HK-2 (cell line): Measurements from ENCODE around the gene SLC25A45.

Source experiments
- DNase-seq: peaks from one replicate; pipeline ENCODE4 v3.0.0-alpha.2; 2018; ENCODE audit not compliant: unreplicated experiment

Gene SLC25A45

DNA sequence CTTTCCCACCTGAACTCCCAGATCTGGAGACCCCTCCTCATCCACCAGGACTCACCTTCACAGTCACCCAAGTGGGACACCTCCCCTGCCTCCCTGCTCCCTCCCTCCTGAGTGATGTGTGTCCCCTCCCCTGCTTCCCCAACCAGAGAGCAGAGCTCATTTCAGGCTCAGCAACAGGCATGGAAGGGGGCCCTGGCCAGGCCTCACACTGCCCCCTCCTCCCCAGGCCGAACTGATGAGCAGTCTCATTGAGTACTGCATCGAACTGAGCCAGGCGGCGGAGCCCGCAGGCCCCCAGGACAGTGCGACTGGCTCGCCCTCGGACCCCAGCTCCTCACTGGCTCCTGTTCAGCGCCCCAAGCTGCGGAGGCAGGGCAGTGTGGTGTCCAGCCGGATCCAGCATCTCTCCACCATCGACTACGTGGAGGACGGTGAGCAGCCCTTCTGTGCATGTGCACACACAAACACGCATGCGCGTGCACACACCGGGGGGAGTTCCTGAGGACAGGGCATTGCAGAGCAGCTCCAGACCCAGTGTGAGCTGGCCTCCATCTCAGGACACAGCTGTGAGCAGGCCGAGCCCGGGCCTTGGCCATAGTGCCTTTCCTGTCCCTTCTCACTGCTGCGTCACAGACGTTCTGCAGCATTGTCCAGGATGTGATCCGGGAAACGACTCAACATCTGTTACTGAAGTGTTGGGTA lies 22.3 kb upstream of the SLC25A45 start:
- no peak for DNase-seq

DNA sequence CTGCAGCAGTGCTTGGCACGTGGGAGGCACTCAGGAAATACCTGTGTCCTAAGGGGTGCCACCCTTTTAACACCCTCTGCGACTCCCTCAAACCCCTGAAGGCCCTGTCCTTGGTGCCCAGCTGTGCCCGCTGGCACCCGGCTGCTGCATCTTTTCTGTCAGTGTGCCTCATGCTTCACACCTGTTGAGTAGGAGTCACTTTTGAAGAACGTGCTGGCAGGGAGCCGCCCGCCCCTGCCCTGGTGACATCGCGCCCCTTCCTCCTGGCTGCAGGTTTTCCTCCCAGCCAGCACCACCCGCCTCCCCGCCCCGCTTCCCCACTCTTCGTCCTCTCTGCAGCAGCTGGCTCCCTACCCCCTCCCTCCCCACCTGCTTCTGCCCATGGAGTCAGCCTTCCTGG lies 21.8 kb upstream of the SLC25A45 start:
- no peak for DNase-seq

DNA sequence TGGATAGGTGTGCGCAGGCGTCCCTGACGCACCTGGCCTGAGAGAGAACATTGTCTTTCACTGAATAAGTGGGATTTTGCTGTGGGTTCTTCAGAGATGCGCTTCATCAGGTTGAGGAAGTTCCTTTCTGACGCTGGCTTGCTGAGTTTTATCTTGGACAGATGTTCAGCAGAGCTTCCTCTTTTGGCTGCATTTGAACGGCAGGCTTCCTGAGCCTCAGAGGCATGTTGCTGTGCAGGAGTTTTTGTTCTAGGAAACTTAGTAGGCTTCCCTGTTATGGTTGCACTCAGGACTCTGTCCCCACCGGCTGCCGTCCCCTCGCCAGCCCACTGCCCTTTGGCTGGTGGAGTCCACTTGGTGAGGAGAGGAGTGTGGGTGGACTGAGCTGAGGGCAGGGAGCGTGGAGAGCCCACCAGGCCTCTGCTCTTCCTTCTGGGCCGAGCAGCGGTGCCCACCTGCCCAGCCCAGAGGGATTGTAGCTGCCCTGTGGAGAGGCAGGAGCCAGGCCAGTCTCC lies 21.2 kb upstream of the SLC25A45 start:
- DNase-seq, result no peak

DNA sequence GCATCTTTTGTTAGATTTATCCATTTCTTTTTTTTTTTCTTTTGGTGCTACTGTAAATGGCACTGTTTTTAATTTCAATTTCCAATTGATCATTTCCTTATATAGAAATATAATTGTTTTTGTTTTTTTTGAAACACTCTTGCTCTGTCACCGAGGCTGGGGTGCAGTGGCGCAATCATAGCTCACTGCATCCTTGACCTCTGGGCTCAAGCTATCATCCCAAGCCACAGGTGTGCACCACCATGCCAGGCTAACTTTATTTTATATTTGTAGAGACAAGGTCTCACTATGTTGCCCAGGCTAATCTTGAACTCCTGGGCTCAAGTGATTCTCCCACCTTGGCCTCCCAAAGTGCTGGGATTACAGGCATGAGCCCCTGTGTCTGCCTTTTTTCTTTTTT lies 20.3 kb upstream of the SLC25A45 start:
- DNase-seq, result no peak

DNA sequence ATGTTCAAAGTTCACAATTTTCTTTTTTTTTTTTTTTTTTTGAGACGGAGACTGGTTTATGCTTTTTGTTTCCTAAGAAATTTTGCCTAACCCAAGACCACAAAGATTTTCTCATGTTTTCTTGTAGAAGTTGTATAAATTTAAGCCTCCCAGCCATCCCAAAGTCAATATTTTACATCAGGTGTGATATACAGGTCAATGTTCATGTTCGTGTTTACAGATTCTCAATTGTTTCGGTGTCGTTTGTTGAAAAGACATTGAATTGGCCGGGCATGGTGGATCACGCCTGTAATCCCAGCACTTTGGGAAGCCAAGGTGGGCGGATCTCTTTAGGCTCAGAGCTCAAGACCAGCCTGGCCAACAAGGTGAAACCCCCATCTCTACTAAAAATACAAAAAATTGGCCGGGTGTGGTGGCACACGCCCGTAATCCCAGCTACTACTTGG lies 19.4 kb upstream of the SLC25A45 start:
- no peak for DNase-seq

DNA sequence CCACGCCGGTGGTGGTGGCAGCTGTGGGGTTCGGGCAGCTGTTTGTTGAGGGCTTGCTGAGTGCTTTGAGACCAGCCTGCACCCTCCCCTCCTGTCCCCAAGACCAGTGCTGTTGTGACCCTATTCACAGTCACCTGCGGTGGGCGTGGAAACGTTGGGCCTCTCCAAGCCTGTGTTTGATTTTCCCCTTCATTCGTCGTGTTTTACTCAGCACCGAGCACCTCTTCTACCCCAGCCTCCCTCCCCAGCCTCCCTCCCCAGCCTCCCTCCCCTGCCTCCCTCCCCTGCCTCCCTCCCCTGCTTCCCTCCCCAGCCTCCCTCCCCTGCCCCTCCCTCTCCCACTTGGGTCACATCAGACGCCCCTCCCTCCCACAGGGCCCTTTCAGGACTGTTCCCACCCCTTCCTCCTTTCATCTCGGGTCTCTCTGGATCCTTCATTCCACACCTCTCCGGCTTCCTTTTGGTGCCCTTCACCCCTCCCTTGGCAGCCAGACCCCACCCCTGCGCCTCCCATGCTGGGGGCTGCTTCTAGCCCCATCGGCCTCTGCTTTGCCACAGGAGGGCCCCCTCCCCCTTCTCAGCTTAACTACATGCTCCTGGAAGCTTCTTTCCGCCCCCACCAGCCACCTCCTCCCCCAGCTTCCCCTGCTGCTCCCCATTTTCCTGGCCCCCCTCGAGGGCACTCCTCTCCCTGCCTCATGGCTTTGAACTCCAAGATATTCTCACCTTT lies 18.8 kb upstream of the SLC25A45 start:
- no peak for DNase-seq

DNA sequence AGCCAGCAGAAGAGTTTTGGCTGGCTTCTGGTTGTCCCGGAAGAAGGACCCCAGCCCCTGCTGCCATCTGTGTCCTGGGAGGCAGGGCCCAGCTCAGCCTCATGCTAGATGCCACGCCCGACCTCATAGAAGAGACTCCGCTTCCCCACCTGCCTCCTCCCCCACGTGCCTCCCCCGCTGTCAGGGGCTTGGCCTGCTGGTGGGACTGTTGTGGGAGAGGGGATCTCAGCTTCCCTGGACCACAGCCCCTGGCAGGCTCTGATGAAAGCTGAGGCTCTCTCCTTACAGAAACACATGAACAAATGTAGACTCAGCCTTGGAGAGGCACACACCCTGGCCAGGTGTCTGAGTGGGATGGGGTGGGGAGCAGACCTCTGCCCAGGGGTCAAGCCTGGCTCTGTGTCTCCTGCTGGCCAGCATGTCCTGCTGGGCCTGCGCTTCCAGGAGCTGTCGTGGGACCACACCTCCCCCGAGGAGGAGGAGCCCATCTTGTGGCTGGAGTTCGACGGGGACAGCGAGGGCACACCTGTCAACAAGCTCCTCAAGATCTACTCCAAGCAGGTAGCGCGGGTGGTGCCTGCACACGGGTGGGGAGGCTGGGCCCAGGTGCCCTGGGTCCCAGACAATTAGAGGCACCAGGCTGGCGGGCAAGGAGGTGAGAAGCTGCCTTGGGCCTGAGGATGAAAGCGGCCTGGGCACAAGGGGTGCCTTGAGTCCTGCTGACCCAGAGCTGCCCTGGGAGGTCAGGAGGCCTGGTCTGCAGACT lies 18.0 kb upstream of the SLC25A45 start:
- DNase-seq, result no peak

DNA sequence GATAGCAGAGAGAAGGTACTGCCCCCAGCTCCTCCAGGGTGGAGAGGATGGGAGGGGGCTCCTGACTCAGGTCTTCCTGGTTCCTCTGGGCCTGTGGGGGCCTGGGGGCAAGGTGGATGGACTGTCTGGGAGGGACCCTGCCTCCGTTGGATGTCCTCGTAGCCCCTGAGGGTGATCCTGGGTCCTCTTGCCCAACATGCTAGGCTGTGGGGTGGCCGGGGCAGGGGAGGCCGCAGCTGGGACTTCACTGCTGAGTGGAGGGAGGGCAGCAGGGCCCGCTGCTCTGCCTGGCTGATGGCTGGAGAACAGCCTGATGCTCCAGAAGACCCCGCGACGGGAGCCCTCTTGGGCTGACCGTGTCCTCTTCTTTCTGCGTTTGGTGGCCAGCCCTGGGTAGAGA lies 17.4 kb upstream of the SLC25A45 start:
- no peak for DNase-seq

DNA sequence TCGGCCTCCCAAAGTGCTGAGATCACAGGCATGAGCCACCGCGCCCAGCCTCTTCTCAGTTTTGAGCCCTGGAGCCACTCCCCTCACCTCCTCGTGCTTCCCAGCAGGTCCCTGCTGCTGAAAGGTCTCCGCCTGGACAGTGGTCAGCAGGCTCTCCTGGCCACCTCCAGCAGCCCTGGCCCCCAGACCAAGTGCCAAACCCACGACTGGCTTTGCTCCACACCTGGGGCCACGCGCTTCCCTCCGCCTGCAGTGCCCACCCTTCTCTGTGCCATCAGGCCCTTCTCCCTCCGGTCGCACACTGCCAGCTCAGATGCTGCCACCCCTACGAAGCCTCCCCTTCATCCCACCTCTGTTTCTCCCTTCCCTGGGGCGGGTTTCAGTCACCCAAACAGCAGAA lies 16.8 kb upstream of the SLC25A45 start:
- DNase-seq, result no peak

DNA sequence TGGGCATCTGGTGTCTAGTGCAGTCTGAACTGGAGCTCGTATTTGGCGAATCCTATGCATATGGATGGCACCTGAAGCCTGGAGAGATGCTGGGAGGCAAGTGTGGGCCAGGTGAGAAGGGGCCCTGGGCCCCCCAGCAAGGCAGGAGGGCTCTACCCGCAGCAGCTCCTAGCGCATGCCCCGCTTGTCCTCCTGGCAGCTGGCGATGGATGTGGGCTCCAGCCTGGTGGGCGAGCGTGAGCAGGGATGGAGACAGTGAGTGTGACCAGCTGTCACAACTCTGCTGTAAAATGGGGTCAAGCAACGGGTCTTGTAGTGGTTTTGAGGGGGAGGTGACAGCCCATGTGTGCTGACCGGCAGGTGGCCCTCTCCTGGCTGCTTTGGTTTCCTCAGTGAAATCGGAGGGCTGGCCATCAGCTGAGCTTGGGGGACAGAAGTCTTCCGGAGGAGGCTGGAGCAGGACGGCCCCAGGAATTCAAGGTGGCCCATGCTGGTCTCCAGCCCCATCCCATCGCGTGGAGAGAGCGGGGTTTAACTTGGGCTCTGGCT lies 16.0 kb upstream of the SLC25A45 start:
- DNase-seq, result no peak

DNA sequence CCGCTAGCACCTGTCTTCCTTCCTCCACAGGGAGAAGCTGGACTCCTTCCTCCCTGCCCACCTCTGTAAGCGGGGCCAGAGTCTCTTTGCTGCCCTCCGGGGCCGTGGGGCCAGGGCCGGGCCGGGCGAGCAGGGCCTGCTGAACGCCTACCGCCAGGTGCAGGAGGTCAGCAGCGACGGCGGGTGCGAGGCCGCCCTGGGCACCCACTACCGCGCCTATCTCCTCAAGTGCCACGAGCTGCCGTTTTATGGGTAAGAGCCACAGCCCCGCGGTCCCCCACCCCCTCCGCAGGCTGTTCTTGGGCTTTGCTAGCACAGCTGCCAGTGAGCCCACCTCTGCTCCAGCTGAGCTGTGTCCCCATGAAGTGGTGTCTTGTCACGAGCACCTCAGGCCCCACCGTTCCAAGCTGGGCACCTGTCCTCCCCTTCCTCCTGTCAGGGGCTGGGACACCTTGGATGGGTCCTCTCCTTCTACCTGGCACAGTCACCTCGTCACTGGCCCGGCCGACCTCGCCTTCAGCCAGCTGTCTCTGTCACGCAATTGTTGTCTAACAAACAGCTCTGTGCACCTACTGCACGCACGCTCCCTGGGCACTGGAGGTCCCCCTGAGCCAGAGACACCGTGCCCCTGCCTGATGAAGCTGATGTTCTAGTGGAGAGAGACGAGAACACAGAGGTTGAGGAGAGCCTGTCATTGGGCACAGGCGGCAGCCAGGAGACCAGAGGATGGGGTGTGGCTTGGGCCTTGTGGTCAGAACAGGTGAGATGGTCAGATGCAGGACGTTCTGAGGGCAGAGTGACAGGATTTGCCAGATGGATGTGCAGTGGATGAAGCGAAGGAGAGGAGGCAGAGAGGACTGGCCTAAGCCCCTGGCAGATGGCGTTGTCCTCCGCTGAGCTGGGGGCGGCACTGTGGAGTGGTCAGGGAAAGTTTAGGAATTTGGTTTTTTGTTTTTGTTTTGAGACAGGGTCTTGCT lies 14.6 kb upstream of the SLC25A45 start:
- no peak for DNase-seq

DNA sequence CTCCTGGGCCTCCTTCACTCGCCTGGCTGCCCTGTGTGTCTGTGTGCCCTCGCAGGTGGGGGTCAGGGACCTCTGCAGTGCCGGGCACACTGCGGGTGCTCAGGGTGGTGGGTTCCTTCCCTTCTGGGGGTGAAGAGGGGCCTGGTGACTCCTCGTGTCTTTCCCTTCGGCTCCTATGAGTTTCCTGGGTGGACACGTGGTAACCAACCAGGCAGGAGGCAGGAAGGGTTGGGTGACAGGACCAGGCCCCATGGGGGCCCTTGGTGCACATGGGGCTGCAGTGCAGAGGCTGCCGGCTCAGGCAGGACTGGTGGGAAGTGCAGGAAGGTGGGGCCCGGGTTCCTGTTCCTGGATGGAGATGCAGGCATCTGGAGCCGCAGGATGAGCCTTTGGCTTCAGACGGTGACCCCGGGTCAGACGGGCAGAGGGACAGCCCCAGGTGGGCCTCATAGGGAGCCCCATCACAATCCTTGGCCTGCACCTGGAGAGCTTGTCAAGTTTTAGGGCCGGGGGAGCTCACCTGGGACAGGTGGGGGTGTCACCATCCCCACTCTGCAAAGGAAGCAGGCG lies 13.6 kb upstream of the SLC25A45 start:
- DNase-seq, result no peak

DNA sequence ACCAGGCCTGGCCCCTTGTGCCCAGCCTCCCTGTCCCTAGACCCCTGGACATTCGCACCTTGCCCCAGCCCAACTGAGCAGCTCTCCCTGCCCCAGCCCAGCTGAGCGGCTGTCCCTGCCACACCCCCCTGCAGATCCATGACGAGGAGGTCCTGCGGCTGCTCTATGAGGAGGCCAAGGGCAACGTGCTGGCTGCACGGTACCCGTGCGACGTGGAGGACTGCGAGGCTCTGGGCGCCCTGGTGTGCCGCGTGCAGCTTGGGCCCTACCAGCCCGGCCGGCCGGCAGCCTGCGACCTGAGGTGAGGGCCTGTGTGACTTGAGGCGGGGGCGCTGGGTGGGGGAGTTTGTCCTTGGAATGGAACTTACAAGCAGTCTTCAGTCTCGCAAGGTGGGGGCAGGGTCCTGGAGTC lies 11.7 kb upstream of the SLC25A45 start:
- DNase-seq, result no peak

DNA sequence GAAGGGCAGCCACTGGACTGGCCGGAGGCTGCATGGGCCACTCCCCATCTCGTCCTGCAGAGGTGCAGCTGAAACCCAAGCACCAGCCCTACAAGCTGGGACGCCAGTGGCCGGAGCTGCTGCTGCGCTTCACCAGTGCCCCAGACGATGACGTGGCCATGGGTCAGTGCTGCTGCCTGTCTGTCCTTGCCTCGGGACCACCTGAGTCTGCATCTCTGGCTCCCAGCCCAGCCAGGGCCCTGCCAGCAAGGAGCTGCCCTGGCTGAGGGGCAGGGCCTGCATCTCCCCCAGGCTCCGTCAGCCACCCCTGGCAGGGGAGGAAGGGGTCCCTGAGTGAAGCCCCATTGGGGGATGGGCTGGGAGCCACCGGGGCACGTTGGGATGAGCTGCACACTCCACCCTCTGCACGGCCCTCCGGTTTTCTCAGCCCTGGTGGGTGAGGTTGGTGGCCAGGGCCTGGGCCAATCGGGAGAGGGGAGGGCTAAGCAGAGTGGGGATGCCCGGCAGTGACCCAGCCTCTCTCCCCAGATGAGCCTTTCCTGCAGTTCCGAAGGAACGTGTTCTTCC lies 11.2 kb upstream of the SLC25A45 start:
- no peak for DNase-seq

DNA sequence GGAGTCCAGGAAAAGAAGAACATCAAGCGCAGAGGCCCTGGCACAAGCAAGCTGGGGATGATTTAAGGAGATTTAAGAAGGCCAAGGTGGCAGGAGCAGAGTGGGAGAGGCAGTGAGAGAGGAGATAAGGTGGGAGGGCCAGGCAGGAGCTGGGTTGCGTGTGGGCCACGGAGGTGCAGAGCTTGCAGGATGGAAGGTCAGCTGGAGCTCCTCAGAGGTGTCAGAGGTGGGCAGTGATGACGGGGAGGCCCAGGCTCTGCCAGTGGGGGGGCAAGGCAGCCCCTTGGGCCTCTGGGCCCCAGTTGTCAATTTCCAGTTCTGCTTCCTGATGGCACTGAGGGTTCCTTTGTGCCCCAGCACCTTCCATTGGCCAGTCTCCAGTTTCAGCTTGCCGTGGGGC lies 10.5 kb upstream of the SLC25A45 start:
- no peak for DNase-seq

DNA sequence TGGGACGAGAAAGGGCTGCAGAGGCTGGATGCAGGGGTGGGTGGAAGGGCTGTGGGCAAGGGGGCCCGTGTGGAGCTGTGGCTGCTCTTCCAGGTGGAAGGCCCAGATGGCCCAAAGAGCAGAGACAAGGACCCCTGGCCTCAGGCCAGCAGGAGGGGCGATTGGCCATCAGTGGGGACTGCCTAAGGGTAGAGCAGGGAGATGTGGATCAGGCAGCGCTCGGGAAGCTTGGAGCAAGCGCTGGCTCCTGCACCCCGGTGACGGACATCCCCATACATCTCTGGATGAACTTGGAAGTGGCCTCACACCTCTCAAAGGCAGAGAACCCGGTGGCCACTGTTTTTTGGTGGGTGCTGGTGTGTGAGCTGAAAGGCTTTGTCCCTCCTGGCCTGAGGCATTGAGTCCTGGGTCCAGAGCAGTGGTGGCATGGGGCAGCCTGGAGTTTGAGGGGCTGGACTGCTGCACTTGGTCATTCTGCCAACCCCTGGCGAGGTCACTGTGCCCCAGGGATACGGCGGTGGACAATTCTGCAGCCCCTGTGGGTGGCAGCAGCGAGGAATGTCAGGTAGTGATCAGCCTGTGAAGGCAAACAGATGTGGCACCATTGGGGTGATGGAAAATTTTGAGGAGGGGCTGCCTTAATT lies 9.9 kb upstream of the SLC25A45 start:
- DNase-seq, result no peak

DNA sequence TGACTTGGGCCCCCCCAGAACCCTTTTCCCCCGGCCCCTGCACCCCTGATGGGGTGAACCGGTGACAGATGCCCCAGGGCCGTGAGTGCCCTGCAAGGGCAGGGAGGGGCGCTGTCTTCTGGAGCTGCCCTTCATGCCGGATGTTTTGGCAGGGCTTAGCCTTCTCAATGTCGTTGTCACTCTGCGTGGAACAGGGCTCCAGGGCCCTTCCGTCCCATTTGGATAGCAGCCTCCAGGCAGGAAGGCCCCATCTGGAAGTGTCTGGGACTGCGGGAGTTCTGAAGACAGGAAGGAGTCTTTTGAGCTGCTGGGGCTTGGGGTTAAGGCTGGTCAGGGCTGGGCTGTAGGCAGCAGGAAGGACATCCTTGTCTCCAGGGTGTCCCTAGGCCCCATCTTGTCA lies 8.6 kb upstream of the SLC25A45 start:
- no peak for DNase-seq

DNA sequence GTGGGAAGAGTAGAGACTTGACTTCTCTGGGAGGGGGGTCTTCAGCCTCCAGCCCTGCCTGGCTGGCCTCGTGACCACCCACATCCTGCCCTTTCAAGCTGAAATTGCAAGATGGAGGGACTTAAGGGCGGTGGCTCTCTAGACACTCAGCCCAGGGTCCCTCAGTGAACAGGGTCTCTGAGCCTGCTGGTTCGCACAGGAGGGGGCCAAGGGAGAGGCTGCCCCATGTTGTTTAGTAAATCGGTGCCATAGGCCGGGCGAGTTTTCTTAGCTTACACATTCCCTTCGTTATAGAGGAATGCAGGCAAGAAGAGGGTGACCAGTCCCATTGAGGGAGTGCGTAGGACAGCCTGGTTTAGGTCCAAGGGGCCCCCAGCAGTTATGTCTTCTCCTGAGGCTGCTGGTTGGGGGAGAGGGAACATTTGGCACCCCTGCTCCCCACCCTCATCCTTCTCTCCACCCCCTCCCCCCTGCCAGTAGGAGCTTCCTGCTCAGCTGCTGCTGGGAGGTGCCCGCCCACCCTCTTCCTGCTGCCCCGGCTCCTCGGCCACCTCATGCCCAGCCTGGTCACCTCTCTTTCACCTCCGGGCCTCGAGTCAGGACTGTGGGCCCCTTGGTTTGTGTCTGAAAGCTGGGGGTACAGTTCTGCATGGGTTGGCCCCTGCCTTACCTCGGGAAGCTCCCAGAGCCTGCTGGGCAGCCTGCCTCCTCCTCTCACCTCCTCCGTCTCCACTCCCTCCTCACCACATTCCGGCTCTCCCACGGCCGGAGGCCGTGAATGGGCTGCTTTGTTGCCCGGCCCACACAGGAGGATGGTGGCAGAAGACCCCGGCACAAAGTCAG lies 7.9 kb upstream of the SLC25A45 start:
- DNase-seq, result no peak
